GM19023 (cell line): Measurements from ENCODE around the gene PPOX.

Experiments
- ATAC-seq: cut with Tn5 transposase; IDR thresholded peaks from one replicate; pipeline ENCODE4 v1.9.1; 2021; ENCODE audit warnings: mild to moderate bottlenecking, moderate library complexity; ENCODE audit not compliant: unreplicated experiment

The PPOX gene

GRCh38 chr1:161219078-161219892 lies 53.1 kb downstream of the PPOX start:
- no peak for ATAC-seq

GRCh38 chr1:161220002-161220401 lies 53.8 kb downstream of the PPOX start:
- no peak for ATAC-seq
